Naive thymus-derived CD8-positive, alpha-beta T cell (primary cell): ENCODE measurements around the gene OTX2. TPM values are rescaled to one million over a fixed set of nuclear protein-coding genes. Genes with fewer than 3 reads are reported as not detected.
A peak's percentile ranks its signal among the peaks of the same experiment; 100 is the strongest.

Experiments
- ATAC-seq, 2 donors: fragments of 150-1000 bp; cut with Tn5 transposase in 1 of 2; sonication (Bioruptor Pico), chemical (Tn5 transposase) in 1 of 2; 1 replicate in 1 of 2; 2 replicates in 1 of 2; pipeline ENCODE4 v1.10.0; 2021; ENCODE audit warnings: mild to moderate bottlenecking in 2 of 2, moderate library complexity in 2 of 2
- POLR2A ChIA-PET: fragments of 350-600 bp; sonication (Branson Sonifier 250); formaldehyde crosslinking; loops from one replicate; lab custom pipeline; 2021; ENCODE audit warnings: antibody characterized with exemption; lab: Charles Lee
- DNase-seq, 10 donors: peaks; one replicate each; pipeline versions ENCODE4 v3.0.0 to v3.0.0-alpha.2; 2020 to 2022
- H3K27ac Mint-ChIP-seq, 10 donors: one replicate each; pipeline ENCODE4 v1.8.0; 2020 to 2022; ENCODE audit warnings: mild to moderate bottlenecking in 10 of 10, mixed read lengths in 10 of 10, moderate library complexity in 4 of 10, inconsistent platforms in 1 of 10
- H3K27me3 Mint-ChIP-seq, 5 donors: one replicate each; pipeline ENCODE4 v1.8.0; 2021 to 2022; ENCODE audit warnings: mixed read lengths in 5 of 5
- H3K36me3 Mint-ChIP-seq, 3 donors: one replicate each; pipeline ENCODE4 v1.8.0; 2020 to 2022; ENCODE audit warnings: mixed read lengths in 3 of 3, mild to moderate bottlenecking in 2 of 3, inconsistent platforms in 1 of 3
- H3K4me1 Mint-ChIP-seq, 4 donors: one replicate each; pipeline ENCODE4 v1.8.0; 2021 to 2022; ENCODE audit warnings: mixed read lengths in 4 of 4
- H3K4me3 Mint-ChIP-seq, 10 donors: one replicate each; pipeline ENCODE4 v1.8.0; 2020 to 2022; ENCODE audit warnings: mild to moderate bottlenecking in 10 of 10, mixed read lengths in 10 of 10, moderate library complexity in 6 of 10, inconsistent platforms in 1 of 10
- H3K9me3 Mint-ChIP-seq, 9 donors: one replicate each; pipeline ENCODE4 v1.8.0; 2020 to 2022; ENCODE audit warnings: mixed read lengths in 9 of 9, mild to moderate bottlenecking in 3 of 9, inconsistent platforms in 1 of 9, moderate library complexity in 1 of 9
- polyA plus RNA-seq, 3 donors: library from polyadenylated mRNA; unstranded; fragments of 300-500 nt; fragmentation: Illumina TruSeq; gene quantifications; one replicate each; pipeline ENCODE4 v1.2.3, GENCODE V29; 2021
- total RNA-seq, 8 experiments: library from RNA in 2 of 8; stranded (reverse) in 2 of 8; gene quantifications; one replicate each; pipeline ENCODE4 v1.2.3 and lab custom pipeline; 2021 to 2026

The OTX2 gene
- total and polyA plus RNA-seq, 5 experiments from 2014 or later: not detected

GRCh38 chr14:56801920-56802319, 8.4 kb downstream of the OTX2 start:
- DNase-seq: no peak
- Mint-ChIP-seq H3K4me1 (peaks cover 2 to 27% (median 20%) of the 10 kb centered on the region in 4 donors), H3K36me3 (peaks cover 2 to 21% (median 8%) of the 10 kb centered on the region in 3 donors), H3K27ac (no peak overlapping the region), H3K9me3 (peaks cover 0 to 23% (median 10%) of the 10 kb centered on the region in 9 donors), H3K4me3 (no peak overlapping the region), H3K27me3 (peaks cover 54 to 94% (median 83%) of the 10 kb centered on the region in 5 donors)
- POLR2A ChIA-PET: no interaction called here
- ATAC-seq: no peak

GRCh38 chr14:56799343-56799645, 11.0 kb downstream of the OTX2 start:
- POLR2A ChIA-PET: no interaction called here
- Mint-ChIP-seq H3K9me3 (peaks cover 0 to 13% (median 0%) of the 10 kb centered on the region in 9 donors), H3K36me3 (peaks cover 2 to 11% (median 3%) of the 10 kb centered on the region in 3 donors), H3K4me3 (no peak overlapping the region), H3K27me3 (peaks cover 47 to 92% (median 77%) of the 10 kb centered on the region in 5 donors), H3K27ac (no peak overlapping the region), H3K4me1 (peaks cover 2 to 24% (median 12%) of the 10 kb centered on the region in 4 donors)
- no peak for DNase-seq
- no peak for ATAC-seq

DNA sequence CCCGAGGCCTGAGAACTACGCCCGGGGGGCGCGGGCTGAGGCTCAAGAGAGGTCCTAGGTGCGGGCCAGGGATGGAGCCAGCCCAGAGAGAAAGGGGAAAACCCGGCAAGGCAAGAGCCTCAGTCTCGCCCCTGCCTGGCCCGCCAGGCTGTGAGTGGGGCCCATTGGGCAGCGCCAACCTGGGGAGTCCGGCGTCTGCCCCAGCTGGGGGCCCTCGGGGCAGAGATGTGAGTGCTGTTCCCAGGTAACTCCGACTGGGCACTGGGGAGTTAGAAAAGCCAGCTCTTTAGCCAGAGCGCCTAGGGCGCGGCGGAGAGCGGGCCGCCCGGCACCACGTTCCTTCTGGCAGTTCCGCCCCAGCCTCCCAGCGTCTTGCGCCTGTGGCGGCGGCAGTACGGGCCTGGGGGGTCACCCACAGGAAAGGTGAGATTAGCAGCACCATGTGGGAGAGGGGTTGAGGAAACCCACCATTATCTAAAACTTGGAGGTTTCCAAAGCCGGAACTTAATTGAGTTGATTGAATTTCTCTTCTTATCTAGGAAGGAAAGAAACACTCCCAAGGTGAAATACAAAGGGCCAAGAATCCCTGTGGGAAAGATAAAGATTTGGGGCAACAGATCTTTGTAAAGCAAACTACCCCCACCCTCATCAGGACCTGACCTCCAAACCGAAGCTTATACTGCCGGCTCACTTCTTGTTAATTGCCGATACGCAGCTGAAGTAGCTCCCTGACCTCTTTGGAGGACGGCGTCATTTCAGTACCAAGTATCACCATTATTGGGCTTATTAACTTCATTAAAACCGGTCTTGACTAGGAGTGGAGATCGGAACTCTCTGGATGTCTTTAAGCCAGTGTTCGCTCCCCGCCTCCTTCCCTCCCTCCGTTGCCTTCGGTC, 11.6 kb downstream of the OTX2 start:
- H3K4me3 Mint-ChIP-seq: no peak overlapping the region
- peaks cover 2 to 24% (median 12%) of the 10 kb centered on the region in 4 donors for H3K4me1 Mint-ChIP-seq
- H3K36me3 Mint-ChIP-seq: peaks cover 2 to 11% (median 3%) of the 10 kb centered on the region in 3 donors
- H3K27me3 Mint-ChIP-seq: peaks cover 47 to 92% (median 74%) of the 10 kb centered on the region in 5 donors
- peak overlapping the region in 1 of 10 donors; percentile 5 for H3K27ac Mint-ChIP-seq
- peaks cover 0 to 12% (median 0%) of the 10 kb centered on the region in 9 donors for H3K9me3 Mint-ChIP-seq
- POLR2A ChIA-PET: no interaction called here
- no peak for ATAC-seq
- no peak for DNase-seq

- ATAC-seq (no peak), DNase-seq (no peak)
- H3K36me3 Mint-ChIP-seq: peaks cover 2 to 17% (median 3%) of the 10 kb centered on the region in 3 donors
- H3K27ac Mint-ChIP-seq: no peak overlapping the region
- POLR2A ChIA-PET: no interaction called here
- H3K4me1 Mint-ChIP-seq: peaks cover 2 to 24% (median 12%) of the 10 kb centered on the region in 4 donors
- peaks cover 0 to 16% (median 0%) of the 10 kb centered on the region in 9 donors for H3K9me3 Mint-ChIP-seq
- peak overlapping the region in 8 of 10 donors; percentile 22 to 66 (median 56) for H3K4me3 Mint-ChIP-seq
- H3K27me3 Mint-ChIP-seq: peaks cover 50 to 92% (median 73%) of the 10 kb centered on the region in 5 donors
Observed at GRCh38 chr14:56797569-56798446, 12.5 kb downstream of the OTX2 start.

DNA sequence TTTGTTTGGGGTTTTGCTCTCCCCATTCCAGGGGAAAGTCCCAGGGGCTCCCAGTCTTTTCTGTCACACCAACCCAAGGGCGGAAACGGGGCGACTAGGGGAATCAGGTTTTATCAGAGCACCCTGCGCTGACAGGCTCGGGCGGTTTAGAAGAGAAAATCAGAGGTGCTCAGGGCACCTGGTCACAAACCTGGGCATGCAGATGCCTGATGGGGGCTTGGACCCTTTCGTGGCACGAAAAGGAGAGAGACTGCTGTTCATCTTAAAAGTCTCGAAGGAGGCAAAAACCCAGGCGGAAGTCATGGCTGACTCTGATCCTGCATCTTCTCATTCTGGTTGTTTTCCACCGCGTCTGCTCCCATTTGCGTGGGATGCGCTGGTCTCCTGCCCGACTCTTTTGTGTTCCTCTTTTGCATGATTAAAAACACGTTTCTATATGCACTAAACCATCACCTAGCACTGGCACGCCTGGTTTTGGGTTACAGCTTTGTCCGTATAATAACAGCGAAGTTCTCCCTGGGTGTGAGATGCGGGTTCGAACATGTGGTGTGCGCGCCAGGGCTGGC, 13.2 kb downstream of the OTX2 start:
- POLR2A ChIA-PET: no interaction called here
- peaks cover 47 to 90% (median 70%) of the 10 kb centered on the region in 5 donors for H3K27me3 Mint-ChIP-seq
- peak overlapping the region in 9 of 10 donors; percentile 6 to 66 (median 53) for H3K4me3 Mint-ChIP-seq
- peaks cover 2 to 15% (median 3%) of the 10 kb centered on the region in 3 donors for H3K36me3 Mint-ChIP-seq
- H3K9me3 Mint-ChIP-seq: peaks cover 0 to 16% (median 0%) of the 10 kb centered on the region in 9 donors
- peaks cover 2 to 24% (median 12%) of the 10 kb centered on the region in 4 donors for H3K4me1 Mint-ChIP-seq
- no peak for ATAC-seq
- DNase-seq: no peak
- no peak overlapping the region for H3K27ac Mint-ChIP-seq

DNA sequence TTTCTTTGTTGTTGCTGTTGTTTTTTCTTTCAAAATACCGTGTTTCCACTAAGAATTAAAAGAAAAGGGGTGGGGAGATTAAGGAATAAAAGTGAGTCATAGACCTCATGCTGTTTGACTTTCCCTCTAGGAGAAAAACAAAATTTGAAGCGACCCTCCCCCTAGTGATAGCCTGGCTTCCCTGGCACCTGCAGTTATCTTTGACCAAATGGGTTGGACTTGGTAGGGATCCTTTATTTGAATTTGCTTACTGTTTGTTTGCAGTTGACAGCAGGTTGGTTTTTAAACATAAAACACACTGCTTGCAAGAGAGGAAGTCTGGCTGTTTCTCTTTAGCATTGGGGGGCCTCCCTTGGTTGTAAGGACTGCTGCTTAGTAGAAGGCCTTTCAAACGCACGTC, 14.0 kb downstream of the OTX2 start:
- Mint-ChIP-seq H3K27me3 (peaks cover 43 to 88% (median 68%) of the 10 kb centered on the region in 5 donors), H3K4me3 (peak overlapping the region in 1 of 10 donors; percentile 58), H3K9me3 (peaks cover 0 to 14% (median 0%) of the 10 kb centered on the region in 9 donors), H3K4me1 (peaks cover 2 to 24% (median 12%) of the 10 kb centered on the region in 4 donors), H3K36me3 (peaks cover 2 to 15% (median 3%) of the 10 kb centered on the region in 3 donors), H3K27ac (no peak overlapping the region)
- DNase-seq: no peak
- POLR2A ChIA-PET: no interaction called here
- no peak for ATAC-seq

DNA sequence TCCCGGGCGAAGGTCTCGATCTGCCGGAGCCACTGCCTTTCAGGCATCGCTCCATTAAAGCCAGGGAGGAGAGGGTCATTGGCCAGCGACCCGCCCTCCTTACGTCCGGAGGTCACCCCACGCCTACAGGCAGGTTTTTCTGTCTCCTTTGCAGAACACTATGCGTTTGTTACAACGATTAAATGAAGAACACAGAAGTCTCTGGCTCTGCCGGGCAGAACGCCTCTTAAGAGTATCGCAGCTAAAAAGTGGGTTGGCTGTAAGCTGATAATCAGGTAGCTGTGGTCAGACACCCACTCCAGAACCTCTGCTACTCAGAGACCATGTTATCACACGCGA, 15.0 kb downstream of the OTX2 start:
- Mint-ChIP-seq H3K4me1 (peaks cover 2 to 24% (median 12%) of the 10 kb centered on the region in 4 donors), H3K27me3 (peaks cover 45 to 88% (median 61%) of the 10 kb centered on the region in 5 donors), H3K27ac (no peak overlapping the region), H3K9me3 (peaks cover 0 to 14% (median 0%) of the 10 kb centered on the region in 9 donors), H3K36me3 (peaks cover 2 to 15% (median 3%) of the 10 kb centered on the region in 3 donors), H3K4me3 (peak overlapping the region in 2 of 10 donors; percentile 22 to 26)
- DNase-seq (no peak), ATAC-seq (no peak)
- POLR2A ChIA-PET: no interaction called here

- Mint-ChIP-seq H3K4me1 (peaks cover 2 to 24% (median 12%) of the 10 kb centered on the region in 4 donors), H3K27me3 (peaks cover 46 to 88% (median 61%) of the 10 kb centered on the region in 5 donors), H3K27ac (no peak overlapping the region), H3K4me3 (peak overlapping the region in 2 of 10 donors; percentile 23 to 34), H3K36me3 (peaks cover 2 to 15% (median 3%) of the 10 kb centered on the region in 3 donors), H3K9me3 (peaks cover 0 to 17% (median 0%) of the 10 kb centered on the region in 9 donors)
- POLR2A ChIA-PET: no interaction called here
- no peak for ATAC-seq
- no peak for DNase-seq
Observed at GRCh38 chr14:56794557-56795283, 15.6 kb downstream of the OTX2 start.

DNA sequence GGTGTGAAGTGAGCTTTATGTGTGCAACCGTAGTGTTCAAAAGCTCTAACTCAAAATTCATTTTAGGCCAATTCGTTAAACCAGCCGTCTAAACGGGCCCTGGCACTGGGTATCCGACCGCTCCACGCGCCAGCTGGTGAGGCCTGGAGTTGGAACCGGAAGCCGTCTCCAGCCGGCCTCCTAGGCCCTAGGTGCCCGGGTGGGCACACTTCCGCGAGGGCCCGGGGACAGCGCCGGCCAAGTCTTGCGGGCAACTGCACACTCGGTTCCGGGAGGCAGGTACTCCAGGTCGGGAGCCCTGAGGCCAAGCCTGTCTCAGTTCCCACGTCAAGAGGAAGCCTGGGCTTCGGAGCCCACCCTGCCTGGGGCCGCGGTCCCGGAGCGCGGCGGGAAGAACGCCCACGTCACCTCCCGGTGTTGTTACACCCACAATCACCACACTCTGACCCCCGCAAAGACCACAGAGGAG, 16.2 kb downstream of the OTX2 start:
- Mint-ChIP-seq H3K27ac (no peak overlapping the region), H3K9me3 (peaks cover 0 to 17% (median 0%) of the 10 kb centered on the region in 9 donors), H3K27me3 (peaks cover 41 to 85% (median 55%) of the 10 kb centered on the region in 5 donors), H3K4me1 (peaks cover 2 to 20% (median 12%) of the 10 kb centered on the region in 4 donors), H3K36me3 (peaks cover 2 to 15% (median 3%) of the 10 kb centered on the region in 3 donors), H3K4me3 (peak overlapping the region in 3 of 10 donors; percentile 23 to 46 (median 34))
- DNase-seq (no peak), ATAC-seq (no peak)
- POLR2A ChIA-PET: no interaction called here

DNA sequence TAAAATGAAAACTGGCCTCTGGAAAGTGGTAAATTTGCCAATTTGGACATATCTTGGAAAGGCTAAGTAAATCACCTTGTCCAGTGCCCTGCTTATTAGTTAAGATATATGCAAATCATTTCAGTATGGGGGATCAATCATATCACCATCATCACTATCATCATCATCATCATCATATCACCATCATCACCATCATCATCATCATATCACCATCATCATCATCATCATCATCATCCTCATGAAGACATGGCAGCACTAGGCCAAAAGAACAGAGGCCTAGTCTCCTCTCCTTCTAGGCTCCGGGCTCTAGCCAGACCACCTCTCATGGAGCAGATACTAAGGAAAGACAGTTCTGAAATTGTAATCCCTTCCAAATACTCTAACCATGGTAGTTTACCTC, 20.3 kb downstream of the OTX2 start:
- peaks cover 0 to 10% (median 0%) of the 10 kb centered on the region in 3 donors for H3K36me3 Mint-ChIP-seq
- no peak overlapping the region for H3K4me3 Mint-ChIP-seq
- DNase-seq: no peak
- peaks cover 0 to 9% (median 0%) of the 10 kb centered on the region in 9 donors for H3K9me3 Mint-ChIP-seq
- H3K4me1 Mint-ChIP-seq: no peaks in the 10 kb centered on the region
- no peak for ATAC-seq
- POLR2A ChIA-PET: no interaction called here
- no peak overlapping the region for H3K27ac Mint-ChIP-seq
- H3K27me3 Mint-ChIP-seq: peaks cover 33 to 81% (median 36%) of the 10 kb centered on the region in 5 donors

DNA sequence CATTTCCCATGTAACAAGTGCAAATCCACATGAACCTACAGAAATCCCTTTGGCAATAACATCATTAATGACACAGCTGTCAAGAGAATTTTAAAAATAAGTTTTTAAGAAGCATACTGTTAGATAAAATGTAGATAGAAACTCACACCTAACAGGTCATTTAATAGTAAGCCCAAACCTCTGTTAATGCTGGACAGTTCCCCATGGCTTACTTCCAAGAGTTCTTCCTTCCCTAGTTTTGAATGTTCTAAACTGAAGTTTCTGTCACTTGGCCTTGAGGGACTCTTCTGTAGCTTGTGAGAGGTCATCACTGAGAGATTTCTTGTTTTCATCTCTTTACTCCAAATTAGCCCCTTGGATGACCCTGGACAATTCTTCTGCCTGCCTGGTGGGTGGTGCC, 22.7 kb downstream of the OTX2 start:
- peaks cover 31 to 73% (median 33%) of the 10 kb centered on the region in 5 donors for H3K27me3 Mint-ChIP-seq
- DNase-seq: no peak
- no peak overlapping the region for H3K27ac Mint-ChIP-seq
- H3K4me1 Mint-ChIP-seq: no peaks in the 10 kb centered on the region
- H3K36me3 Mint-ChIP-seq: peaks cover 0 to 1% (median 0%) of the 10 kb centered on the region in 3 donors
- no peak for ATAC-seq
- H3K9me3 Mint-ChIP-seq: peaks cover 0 to 5% (median 0%) of the 10 kb centered on the region in 9 donors
- H3K4me3 Mint-ChIP-seq: no peak overlapping the region
- POLR2A ChIA-PET: no interaction called here
